Psoas muscle (tissue), 8 donors: ENCODE data around the gene SFRP2. TPM values are rescaled to one million over a fixed set of nuclear protein-coding genes. Genes with fewer than 3 reads are reported as not detected.

Experiments used
- ATAC-seq, 4 donors: fragments of 200-7000 bp; cut with Tn5 transposase; one replicate each; pipeline ENCODE4 v1.9.1; 2020; ENCODE audit warnings: moderate library complexity in 3 of 4, mild to moderate bottlenecking in 2 of 4
- DNase-seq, 2 donors: peaks; one replicate each; pipeline ENCODE4 v3.0.0-alpha.2; 2020
- H3K27ac ChIP-seq: fragments of 200-600 bp; one replicate; pipeline ENCODE4 v1.8.0; 2022
- H3K27me3 ChIP-seq, 3 donors: fragments of 200-600 bp in 1 of 3; one replicate each; pipeline versions ENCODE4 v1.6.1 to v1.8.0; 2013 to 2022; ENCODE audit warnings: low read length in 2 of 3, mild to moderate bottlenecking in 2 of 3, moderate library complexity in 1 of 3; ENCODE audit not compliant: insufficient read depth in 3 of 3
- H3K36me3 ChIP-seq, 2 donors: fragments of 200-600 bp in 1 of 2; one replicate each; pipeline versions ENCODE4 v1.6.1 to v1.8.0; 2013 to 2022; ENCODE audit warnings: low read depth in 1 of 2, mild to moderate bottlenecking in 1 of 2, moderate library complexity in 1 of 2; ENCODE audit not compliant: insufficient read depth in 1 of 2
- H3K4me1 ChIP-seq: fragments of 200-600 bp; one replicate; pipeline ENCODE4 v1.8.0; 2022
- H3K4me3 ChIP-seq: fragments of 200-600 bp; one replicate; pipeline ENCODE4 v1.8.0; 2022; ENCODE audit warnings: mild to moderate bottlenecking
- H3K9me3 ChIP-seq: fragments of 200-600 bp; one replicate; pipeline ENCODE4 v1.8.0; 2022
- CTCF ChIP-seq: fragments of 200-600 bp; IDR thresholded peaks from one replicate; pipeline ENCODE4 v1.8.0; 2022; ENCODE audit warnings: antibody characterized with exemption
- WGBS, 3 donors: extraction: QIAGEN DNeasy Blood & Tissue Kit; methylation state at CpG; one replicate each; pipeline versions ENCODE4 v1.1.6 to v1.1.7; 2013; 5-methylcytosine and 5-hydroxymethylcytosine counted together
- intact Hi-C, 2 donors: fragments of 100-400 bp; cut with DNase I; formaldehyde crosslinking; loops; one replicate each; pipeline versions ENCODE4 v1.11.0 to v1.14.2; 2022
- polyA plus RNA-seq, 3 donors: library from polyadenylated mRNA; stranded (reverse); fragments of 200-250 nt; gene quantifications; one replicate each; pipeline ENCODE4 v1.2.3, GENCODE V29; 2013
- total RNA-seq, 4 donors: library from RNA; stranded (reverse); fragmentation: NEBNext Ultra II Directional in 2 of 4; extraction: Animal tissue kit (Norgen Biotek cat#: 25700) in 2 of 4; gene quantifications; one replicate each; pipeline versions ENCODE4 v1.2.1 to v1.2.4, GENCODE V29; 2021 to 2023
- donor health status: healthy with polysubstance abuse.
- donor health status: DM: no; HTN: no; CAD: no; lungs with moderate emphysema.
- donor health status: Bipolar disorder and iron deficiency.
- donor health status: healthy.
- donor health status: DM: yes; HTN: yes; CAD: no.
- donor health status: DM: no; HTN: no; CAD: no.
- donor health status: DM: no; HTN: no; CAD: no.
- donor health status: DM: yes; HTN: yes; CAD: no.

The SFRP2 gene
- total and polyA plus RNA-seq, 7 donors = 0.25 to 9.5 (median 2.2) TPM

- ATAC-seq (no peak), DNase-seq (no peak)
- intact Hi-C loops = no loop called here
- Histone ChIP-seq H3K4me1 (no peaks in the 10 kb centered on the region), H3K27me3 (peaks cover 0 to 6% (median 0%) of the 10 kb centered on the region in 3 donors), H3K4me3 (no peak overlapping the region), H3K9me3 (no peaks in the 10 kb centered on the region), H3K27ac (no peak overlapping the region), H3K36me3 (no peaks in the 10 kb centered on the region)
- 71 to 74% (median 74%) methylated on average over 4 of the region's 4 CpGs for WGBS, 3 donors
- TF ChIP-seq CTCF = no peak
Measured at GRCh38 chr4:153832054-153832453, 43.2 kb upstream of the SFRP2 start.

GRCh38 chr4:153831245-153831644 is 42.4 kb upstream of the SFRP2 start:
- Histone ChIP-seq H3K4me3 (no peak overlapping the region), H3K9me3 (no peaks in the 10 kb centered on the region), H3K27ac (no peak overlapping the region), H3K36me3 (no peaks in the 10 kb centered on the region), H3K27me3 (peaks cover 0 to 6% (median 0%) of the 10 kb centered on the region in 3 donors), H3K4me1 (no peaks in the 10 kb centered on the region)
- TF ChIP-seq CTCF = no peak
- intact Hi-C loops = no loop called here
- ATAC-seq (no peak), DNase-seq (no peak)
- WGBS, 3 donors = 75 to 83% (median 83%) methylated on average over 1 of the region's 1 CpG

GRCh38 chr4:153825691-153826090 is 36.8 kb upstream of the SFRP2 start:
- H3K27me3 ChIP-seq = no peaks in the 10 kb centered on the region
- no peak for ATAC-seq
- DNase-seq = no peak
- H3K9me3 ChIP-seq = no peaks in the 10 kb centered on the region
- TF ChIP-seq CTCF = no peak
- H3K36me3 ChIP-seq = no peaks in the 10 kb centered on the region
- no peak overlapping the region for H3K4me3 ChIP-seq
- 70 to 80% (median 78%) methylated on average over 2 of the region's 2 CpGs for WGBS, 3 donors
- intact Hi-C loops = no loop called here
- no peaks in the 10 kb centered on the region for H3K4me1 ChIP-seq
- H3K27ac ChIP-seq = no peak overlapping the region

GRCh38 chr4:153825126-153825525 is 36.2 kb upstream of the SFRP2 start:
- DNase-seq (no peak), ATAC-seq (no peak)
- Histone ChIP-seq H3K4me3 (no peak overlapping the region), H3K27me3 (no peaks in the 10 kb centered on the region), H3K27ac (no peak overlapping the region), H3K36me3 (no peaks in the 10 kb centered on the region), H3K9me3 (no peaks in the 10 kb centered on the region), H3K4me1 (no peaks in the 10 kb centered on the region)
- TF ChIP-seq CTCF = no peak
- intact Hi-C loops = no loop called here
- WGBS, 3 donors = 55 to 68% (median 57%) methylated on average over 4 of the region's 4 CpGs

GRCh38 chr4:153824501-153824900 is 35.6 kb upstream of the SFRP2 start:
- ATAC-seq (no peak), DNase-seq (no peak)
- Histone ChIP-seq H3K4me1 (no peaks in the 10 kb centered on the region), H3K27me3 (no peaks in the 10 kb centered on the region), H3K4me3 (no peak overlapping the region), H3K27ac (no peak overlapping the region), H3K36me3 (no peaks in the 10 kb centered on the region), H3K9me3 (no peaks in the 10 kb centered on the region)
- TF ChIP-seq CTCF = no peak
- intact Hi-C loops = no loop called here
